ENCODE measurements around the gene KIRREL2. TPM values are rescaled to one million over a fixed set of nuclear protein-coding genes. Genes with fewer than 3 reads are reported as not detected.
A peak's percentile ranks its signal among the peaks of the same experiment; 100 is the strongest.

KIRREL2 gene
- total and polyA plus RNA-seq, 2 of the 8 experiments (the other 6 are each of a cell fraction or from before 2014, with no cell fraction given) = 2.4 to 4.6 TPM

DNA sequence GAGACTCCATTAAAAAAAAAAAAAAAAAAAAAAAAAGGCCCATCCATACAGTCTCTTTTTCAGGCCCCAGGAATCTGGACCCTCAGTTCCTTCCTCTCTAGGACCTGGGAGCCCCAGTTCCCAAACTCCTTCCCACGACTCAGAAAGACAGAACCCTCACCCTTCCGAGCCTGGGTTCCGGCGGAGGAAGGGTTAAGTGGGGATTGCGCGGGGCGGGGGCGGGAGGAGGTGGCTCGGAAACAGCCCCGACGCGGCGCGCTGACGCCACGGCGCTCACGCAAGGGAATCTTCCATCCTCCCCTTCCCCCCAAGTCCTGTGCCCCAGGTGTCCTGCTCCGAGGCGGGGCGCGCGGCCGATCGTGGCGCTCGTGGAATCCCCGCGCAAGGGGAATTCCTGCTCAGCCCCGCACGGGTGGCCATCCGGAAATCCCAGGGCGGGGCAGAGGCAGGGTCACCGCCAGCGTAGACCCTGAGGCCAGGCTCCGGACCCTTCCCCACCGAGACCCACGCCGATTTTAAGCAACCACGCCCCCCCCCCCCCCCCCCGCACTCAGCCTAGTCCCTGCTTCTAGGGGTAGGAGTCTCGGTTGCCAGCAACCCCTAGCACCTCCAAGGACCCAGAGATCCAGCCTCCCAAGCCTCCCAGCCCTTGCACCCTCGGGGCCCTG, 43.0 kb downstream of the KIRREL2 start:
- peaks cover 0 to 8% of the 10 kb centered on the region in 2 experiments; a peak in 1 of 4 replicates for H3K79me2 ChIP-seq (ENCODE audit: control insufficient read depth in 1 of 2, insufficient read depth in 2 of 2, low read length in 2 of 2)
- peak overlapping the region; percentile 95 for H3K56ac ChIP-seq (replicated peaks; ENCODE audit: insufficient read length, low read depth, low read length)
- peak overlapping the region; percentile 68 to 89 for H3K4me2 ChIP-seq (ENCODE audit: insufficient read depth in 1 of 2, low read depth in 2 of 2, low read length in 2 of 2)
- no peaks in the 10 kb centered on the region for H3K9me3 ChIP-seq (ENCODE audit: insufficient read depth in 2 of 2, low read depth in 1 of 2, low read length in 1 of 2)
- peak overlapping the region; percentile 88 to 94 (median 90) for H3K4me3 ChIP-seq (ENCODE audit: extremely low read depth in 1 of 4, insufficient read depth in 2 of 4, low read depth in 3 of 4, low read length in 4 of 4)
- peaks cover 6 to 30% (median 11%) of the 10 kb centered on the region in 4 experiments for H3K36me3 ChIP-seq (ENCODE audit: control insufficient read depth in 2 of 4, insufficient read depth in 4 of 4, low read length in 3 of 4)
- no peak overlapping the region for H2AFZ ChIP-seq (ENCODE audit: low read length)
- no peak overlapping the region for H2BK12ac ChIP-seq (ENCODE audit: low read depth, low read length)
- peak in 1 of 2 experiments; percentile 78 for DNase-seq (ENCODE audit: low read depth in 1 of 2, low spot score in 2 of 2)
- no peaks in the 10 kb centered on the region for H3K27me3 ChIP-seq (replicated peaks in 1 of 4; ENCODE audit: control insufficient read depth in 3 of 4, extremely low read depth in 1 of 4, insufficient read depth in 3 of 4, low read length in 3 of 4)
- H3K23ac ChIP-seq (ENCODE audit: insufficient read length) = no peak overlapping the region
- no peak for FAIRE-seq
- 2% methylated on average over 18 of the region's 43 CpGs; no CpG with 5 or more reads in 1 of the 2 experiments for WGBS, 2 experiments (ENCODE audit: extremely low coverage in 1 of 2, insufficient coverage in 1 of 2, insufficient read length in 1 of 2, insufficient replicate concordance in 2 of 2, low coverage in 1 of 2, low lambda C conversion rate in 2 of 2, missing lambda C conversion rate in 1 of 2)
- H3K4ac ChIP-seq (replicated peaks; ENCODE audit: insufficient read length, low read depth, low read length) = no peak overlapping the region
- CTCF ChIA-PET (ENCODE audit: partially characterized antibody) = no interaction called here
- POLR2A ChIA-PET (ENCODE audit: partially characterized antibody) = interaction anchor here (1.3 kb wide), 1 partner anchor 30 kb away, joined by 3 read pairs; no protein-coding TSS in a partner anchor
- peak overlapping the region; percentile 71 for H4K91ac ChIP-seq (replicated peaks; ENCODE audit: insufficient read length, low read length)
- H3K18ac ChIP-seq (ENCODE audit: extremely low read depth, low read length) = peak overlapping the region; percentile 87; the same call in 1 of the 2 replicates
- H2BK20ac ChIP-seq (ENCODE audit: low read length) = no peak overlapping the region
- H3K23me2 ChIP-seq (ENCODE audit: low read depth, low read length) = peaks cover 12% of the 10 kb centered on the region
- peaks cover 0 to 14% (median 6%) of the 10 kb centered on the region in 4 experiments; a peak in 6 of 7 replicates for H3K4me1 ChIP-seq (replicated peaks in 1 of 4; ENCODE audit: control insufficient read depth in 3 of 4, insufficient read depth in 4 of 4, low read length in 3 of 4)
- no peak overlapping the region for H2BK15ac ChIP-seq (ENCODE audit: low read length)
- H3K79me1 ChIP-seq (ENCODE audit: low read depth, low read length) = no peaks in the 10 kb centered on the region; the same call in 1 of the 2 replicates
- peak overlapping the region; percentile 32; the same call in 1 of the 2 replicates for H3K27ac ChIP-seq (ENCODE audit: low read depth, low read length)
- peak overlapping the region; percentile 79 for H4K5ac ChIP-seq (ENCODE audit: insufficient read length, low read depth, low read length)
- H2AK5ac ChIP-seq (ENCODE audit: low read depth, low read length) = 0 out of 2 replicates have a peak overlapping the region, but pooled peaks have one; percentile 65
- H3K9ac ChIP-seq (replicated peaks in 1 of 4; ENCODE audit: extremely low read depth in 1 of 4, low read depth in 3 of 4, low read length in 3 of 4) = peak overlapping the region in 3 of 4 experiments; percentile 22 to 67 (median 66); a peak in 5 of 7 replicates
- no peak overlapping the region; the same call in 1 of the 2 replicates for H4K8ac ChIP-seq (ENCODE audit: extremely low read depth, insufficient read depth, low read length)
- no peak overlapping the region for H2BK120ac ChIP-seq (replicated peaks; ENCODE audit: low read depth, low read length)
- H2BK5ac ChIP-seq (ENCODE audit: low read depth, low read length) = peak overlapping the region; percentile 60; the same call in 1 of the 2 replicates
- peaks cover 0 to 3% of the 10 kb centered on the region in 2 experiments for H4K20me1 ChIP-seq (replicated peaks in 1 of 2; ENCODE audit: control insufficient read depth in 1 of 2, insufficient read depth in 2 of 2, low read length in 2 of 2)
- H3K14ac ChIP-seq (ENCODE audit: insufficient read length) = no peak overlapping the region
- TF ChIP-seq BRCA1 (IDR thresholded peaks at IDR 0.05; ENCODE audit: low read depth, low read length) = no peak
- TF ChIP-seq ZNF274 (IDR thresholded peaks at IDR 0.05; ENCODE audit: borderline replicate concordance, extremely low read depth, low read length) = no peak
- no peak for TF ChIP-seq KDM5A (IDR thresholded peaks at IDR 0.05; ENCODE audit: low read length)
- TF ChIP-seq SAP30 (IDR thresholded peaks at IDR 0.05; ENCODE audit: insufficient read depth, insufficient replicate concordance, low read length) = no peak
- TF ChIP-seq POLR2A (IDR thresholded peaks at IDR 0.05; ENCODE audit: control extremely low read depth in 1 of 2, low read depth in 2 of 2, low read length in 2 of 2) = no peak
- no peak for TF ChIP-seq CBX8 (IDR thresholded peaks at IDR 0.05; ENCODE audit: borderline replicate concordance, low read depth, low read length)
- peak; percentile 37 for TF ChIP-seq ASH2L (IDR thresholded peaks at IDR 0.05; ENCODE audit: low read length)
- no peak for TF ChIP-seq CHD2 (IDR thresholded peaks at IDR 0.05; ENCODE audit: low read length)
- TF ChIP-seq POLR2AphosphoS5 (IDR thresholded peaks at IDR 0.05; ENCODE audit: low read depth, low read length) = no peak
- no peak for TF ChIP-seq EZH2 (IDR thresholded peaks at IDR 0.05; ENCODE audit: low read depth, low read length, severe bottlenecking)
- TF ChIP-seq, protein P1, sequence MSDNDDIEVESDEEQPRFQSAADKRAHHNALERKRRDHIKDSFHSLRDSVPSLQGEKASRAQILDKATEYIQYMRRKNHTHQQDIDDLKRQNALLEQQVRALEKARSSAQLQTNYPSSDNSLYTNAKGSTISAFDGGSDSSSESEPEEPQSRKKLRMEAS (IDR thresholded peaks at IDR 0.05) = peak; percentile 19; the same call in 1 of the 2 replicates
- TF ChIP-seq SP2 (IDR thresholded peaks at IDR 0.05; ENCODE audit: low read length) = no peak
- TF ChIP-seq SP4 (IDR thresholded peaks at IDR 0.05; ENCODE audit: low read length) = no peak

Data from H1 (cell line).